ENCODE measurements around the gene ADAM15.

GRCh38 chr1:155037851-155038441, 13.2 kb upstream of the ADAM15 start:
- no peak for TF ChIP-seq CTCF (conservative IDR thresholded peaks at IDR 0.05)
- no peak for TF ChIP-seq EZH2 (IDR thresholded peaks at IDR 0.05; ENCODE audit: low read depth)

Data from PC-9 (cell line).